Calu3 (cell line): ENCODE measurements around the gene PAX5. TPM values are rescaled to one million over a fixed set of nuclear protein-coding genes. Genes with fewer than 3 reads are reported as not detected.

ENCODE experiments used
- BruUV-seq: library from RNA; stranded (reverse); fragments of 400-500 nt; replicated peaks from 2 replicates; lab custom pipeline; 2021; lab: Mats Ljungman, UMichigan
- CTCF ChIA-PET: fragments of 300-600 bp; sonication (Branson Sonifier 250); formaldehyde crosslinking; loops from one replicate; lab custom pipeline; 2022; ENCODE audit warnings: antibody characterized with exemption; lab: Charles Lee
- DNase-seq: peaks from one replicate; pipeline ENCODE4 v3.0.0; 2022
- H3K27ac Mint-ChIP-seq: one replicate; pipeline ENCODE4 v1.8.0; 2022; ENCODE audit warnings: mixed read lengths; ENCODE audit not compliant: unreplicated experiment
- H3K27me3 Mint-ChIP-seq: one replicate; pipeline ENCODE4 v1.8.0; 2022; ENCODE audit warnings: mixed read lengths; ENCODE audit not compliant: unreplicated experiment
- H3K36me3 Mint-ChIP-seq: one replicate; pipeline ENCODE4 v1.8.0; 2022; ENCODE audit warnings: mild to moderate bottlenecking, moderate library complexity, mixed read lengths; ENCODE audit not compliant: insufficient read depth, unreplicated experiment
- H3K4me1 Mint-ChIP-seq: one replicate; pipeline ENCODE4 v1.8.0; 2022; ENCODE audit warnings: mild to moderate bottlenecking, low read depth, mixed read lengths; ENCODE audit not compliant: unreplicated experiment
- H3K4me3 Mint-ChIP-seq: one replicate; pipeline ENCODE4 v1.8.0; 2022; ENCODE audit warnings: mild to moderate bottlenecking, low read depth, moderate library complexity, mixed read lengths; ENCODE audit not compliant: unreplicated experiment
- H3K9me3 Mint-ChIP-seq: one replicate; pipeline ENCODE4 v1.8.0; 2022; ENCODE audit warnings: low read depth, mixed read lengths; ENCODE audit not compliant: unreplicated experiment
- intact Hi-C: fragments of 100-400 bp; cut with micrococcal nuclease; formaldehyde crosslinking; loops from one replicate; pipeline ENCODE4 v1.10.0; 2022; ENCODE audit not compliant: unreplicated experiment
- total RNA-seq: library from RNA; stranded (reverse); gene quantifications from 2 replicates; pipeline ENCODE4 v1.2.3, GENCODE V29; 2022
- TF ChIP-seq, protein P1 (sequence below): fragments of 200-600 bp; IDR thresholded peaks from one replicate; pipeline ENCODE4 v1.8.0; 2022; ENCODE audit warnings: antibody characterized with exemption; ENCODE audit not compliant: unreplicated experiment

Gene PAX5
- total RNA-seq, 1 experiment from 2014 or later = not detected

DNA sequence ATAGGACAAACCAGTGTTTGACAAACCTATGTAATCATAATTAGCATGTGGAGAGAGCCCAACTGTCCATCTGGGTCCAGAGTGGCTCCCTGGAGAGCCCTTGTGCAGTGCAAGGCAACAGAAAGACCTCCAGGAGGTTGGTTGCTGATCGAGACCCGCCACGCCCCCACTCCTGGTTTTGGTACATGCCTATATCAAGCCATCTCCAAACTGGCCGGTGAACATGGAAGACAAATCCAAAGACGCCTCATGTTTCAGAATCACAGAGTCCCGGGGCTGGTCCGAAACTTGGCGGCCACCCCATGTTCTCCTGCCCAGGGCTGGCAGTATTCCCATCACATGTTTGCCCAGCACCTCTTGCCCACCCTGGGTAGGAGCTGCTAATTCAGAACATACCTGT lies 140.2 kb downstream of the PAX5 start:
- TF ChIP-seq, protein P1, sequence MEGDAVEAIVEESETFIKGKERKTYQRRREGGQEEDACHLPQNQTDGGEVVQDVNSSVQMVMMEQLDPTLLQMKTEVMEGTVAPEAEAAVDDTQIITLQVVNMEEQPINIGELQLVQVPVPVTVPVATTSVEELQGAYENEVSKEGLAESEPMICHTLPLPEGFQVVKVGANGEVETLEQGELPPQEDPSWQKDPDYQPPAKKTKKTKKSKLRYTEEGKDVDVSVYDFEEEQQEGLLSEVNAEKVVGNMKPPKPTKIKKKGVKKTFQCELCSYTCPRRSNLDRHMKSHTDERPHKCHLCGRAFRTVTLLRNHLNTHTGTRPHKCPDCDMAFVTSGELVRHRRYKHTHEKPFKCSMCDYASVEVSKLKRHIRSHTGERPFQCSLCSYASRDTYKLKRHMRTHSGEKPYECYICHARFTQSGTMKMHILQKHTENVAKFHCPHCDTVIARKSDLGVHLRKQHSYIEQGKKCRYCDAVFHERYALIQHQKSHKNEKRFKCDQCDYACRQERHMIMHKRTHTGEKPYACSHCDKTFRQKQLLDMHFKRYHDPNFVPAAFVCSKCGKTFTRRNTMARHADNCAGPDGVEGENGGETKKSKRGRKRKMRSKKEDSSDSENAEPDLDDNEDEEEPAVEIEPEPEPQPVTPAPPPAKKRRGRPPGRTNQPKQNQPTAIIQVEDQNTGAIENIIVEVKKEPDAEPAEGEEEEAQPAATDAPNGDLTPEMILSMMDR = no peak
- Mint-ChIP-seq H3K27ac (no peak overlapping the region), H3K4me3 (no peak overlapping the region), H3K27me3 (peaks cover 46% of the 10 kb centered on the region), H3K4me1 (no peaks in the 10 kb centered on the region), H3K9me3 (no peaks in the 10 kb centered on the region), H3K36me3 (peaks cover under 1% of the 10 kb centered on the region)
- CTCF ChIA-PET = no interaction called here
- no TSS peak for BruUV-seq
- no peak for DNase-seq
- intact Hi-C loops = no loop called here

DNA sequence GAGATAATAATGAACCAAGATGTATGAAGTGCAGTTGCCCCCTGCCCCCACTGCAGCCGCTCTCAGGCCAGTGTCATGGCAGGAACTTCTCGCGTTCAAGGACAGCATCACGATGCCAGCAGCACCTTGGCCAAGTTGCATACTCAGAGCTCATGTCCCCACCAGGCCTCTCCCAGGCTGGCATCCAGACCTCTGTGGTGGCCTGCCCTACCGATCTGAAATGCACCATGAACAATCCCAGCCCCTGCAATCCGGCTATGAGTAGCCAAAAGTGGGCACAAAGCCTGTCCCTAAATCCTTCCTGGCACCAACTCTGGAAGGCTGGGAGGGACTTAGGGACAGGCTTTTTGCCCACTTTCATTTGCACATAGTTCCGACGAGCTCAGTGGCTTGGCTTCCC lies 140.9 kb downstream of the PAX5 start:
- intact Hi-C loops = no loop called here
- CTCF ChIA-PET = no interaction called here
- Mint-ChIP-seq H3K4me3 (no peak overlapping the region), H3K4me1 (no peaks in the 10 kb centered on the region), H3K27me3 (peaks cover 41% of the 10 kb centered on the region), H3K27ac (no peak overlapping the region), H3K36me3 (no peaks in the 10 kb centered on the region), H3K9me3 (no peaks in the 10 kb centered on the region)
- TF ChIP-seq, protein P1 = no peak
- no peak for DNase-seq
- BruUV-seq = no TSS peak

DNA sequence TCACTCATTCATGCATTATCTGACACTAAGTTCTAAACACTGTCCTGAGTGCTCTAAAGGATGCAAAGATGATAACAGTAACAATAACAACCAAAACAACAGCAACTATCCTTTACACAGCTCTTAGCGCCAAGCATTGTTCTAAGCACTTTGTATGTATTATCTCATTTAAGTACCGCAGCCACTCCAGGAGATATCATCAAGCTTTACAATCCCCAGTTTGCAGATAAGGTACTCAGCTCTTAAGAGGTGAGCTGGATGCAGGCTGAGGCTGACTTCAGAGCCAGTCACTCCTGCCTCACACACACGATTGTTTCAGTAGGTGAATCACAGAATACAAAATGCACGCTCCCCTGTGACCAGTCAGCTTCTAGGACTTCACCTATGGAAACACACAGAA lies 141.8 kb downstream of the PAX5 start:
- BruUV-seq = no TSS peak
- CTCF ChIA-PET = no interaction called here

DNA sequence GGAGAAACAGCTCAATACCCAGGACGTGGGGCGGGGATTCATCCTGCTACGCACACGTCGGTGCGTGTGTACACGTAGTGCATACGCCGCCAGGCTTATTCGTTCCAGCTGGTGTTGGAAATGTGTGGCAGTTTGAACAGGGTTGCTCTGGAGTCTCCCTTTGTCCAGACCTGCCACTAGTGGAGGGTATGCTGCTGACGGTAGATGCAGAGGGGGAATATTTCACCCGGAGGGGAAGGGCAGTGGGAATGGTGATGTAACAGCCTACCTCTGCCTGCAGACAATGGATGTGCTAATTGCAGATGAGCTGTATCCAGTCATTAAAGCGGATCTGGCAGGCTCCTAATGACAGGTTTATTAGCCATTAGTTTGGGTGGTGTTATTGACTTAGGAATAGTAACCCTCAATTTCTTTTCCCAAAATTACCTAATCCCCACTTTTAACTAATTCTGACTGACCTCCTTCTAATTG lies 142.7 kb downstream of the PAX5 start:
- H3K27me3 Mint-ChIP-seq = peaks cover 32% of the 10 kb centered on the region
- intact Hi-C loops = no loop called here
- TF ChIP-seq, protein P1 = no peak
- no peak for DNase-seq
- no peaks in the 10 kb centered on the region for H3K36me3 Mint-ChIP-seq
- no peaks in the 10 kb centered on the region for H3K9me3 Mint-ChIP-seq
- no peak overlapping the region for H3K4me3 Mint-ChIP-seq
- H3K4me1 Mint-ChIP-seq = no peaks in the 10 kb centered on the region
- H3K27ac Mint-ChIP-seq = no peak overlapping the region
- no TSS peak for BruUV-seq
- CTCF ChIA-PET = no interaction called here

More for the DNA sequence above, 141.8 kb downstream of the PAX5 start:
- no peaks in the 10 kb centered on the region for H3K4me1 Mint-ChIP-seq
- TF ChIP-seq, protein P1 = no peak
- no peaks in the 10 kb centered on the region for H3K9me3 Mint-ChIP-seq
- intact Hi-C loops = no loop called here
- H3K27me3 Mint-ChIP-seq = peaks cover 40% of the 10 kb centered on the region
- H3K36me3 Mint-ChIP-seq = no peaks in the 10 kb centered on the region
- H3K27ac Mint-ChIP-seq = no peak overlapping the region
- DNase-seq = no peak
- no peak overlapping the region for H3K4me3 Mint-ChIP-seq
